ENCODE data around the gene LNX1.

Gene LNX1

GRCh38 chr4:53591372-53591892, at the start of gene LNX1:
TSS of gene LNX1 (minus strand) at chr4:53591486. CDS start at chr4:53574002, 17,484 bp downstream.
- Mint-ChIP-seq H3K27me3 (peaks cover 33% of the 10 kb centered on the region), H3K4me3 (no peak within 1 kb of the TSS), H3K27ac (no peak within 1 kb of the TSS), H3K4me1 (ENCODE audit: low read depth) (peaks cover 2% of the 10 kb centered on the region), H3K36me3 (no peaks in the 10 kb centered on the region), H3K9me3 (ENCODE audit: low read depth) (no peaks in the 10 kb centered on the region)

GRCh38 chr4:53640576-53641453, 49.5 kb upstream of the LNX1 start:
- no peak overlapping the region for H3K4me3 Mint-ChIP-seq
- no peaks in the 10 kb centered on the region for H3K9me3 Mint-ChIP-seq (ENCODE audit: low read depth)
- peaks cover 10% of the 10 kb centered on the region for H3K27me3 Mint-ChIP-seq
- H3K4me1 Mint-ChIP-seq (ENCODE audit: low read depth): no peaks in the 10 kb centered on the region
- H3K27ac Mint-ChIP-seq: no peak overlapping the region
- H3K36me3 Mint-ChIP-seq: no peaks in the 10 kb centered on the region

GRCh38 chr4:53638919-53639318, 47.6 kb upstream of the LNX1 start:
- Mint-ChIP-seq H3K4me3 (no peak overlapping the region), H3K9me3 (ENCODE audit: low read depth) (no peaks in the 10 kb centered on the region), H3K27ac (no peak overlapping the region), H3K4me1 (ENCODE audit: low read depth) (no peaks in the 10 kb centered on the region), H3K27me3 (peaks cover 12% of the 10 kb centered on the region), H3K36me3 (no peaks in the 10 kb centered on the region)

GRCh38 chr4:53637348-53637747, 46.1 kb upstream of the LNX1 start:
- Mint-ChIP-seq H3K27me3 (peaks cover 15% of the 10 kb centered on the region), H3K4me1 (ENCODE audit: low read depth) (no peaks in the 10 kb centered on the region), H3K27ac (no peak overlapping the region), H3K36me3 (no peaks in the 10 kb centered on the region), H3K4me3 (no peak overlapping the region), H3K9me3 (ENCODE audit: low read depth) (no peaks in the 10 kb centered on the region)

GRCh38 chr4:53635697-53636483, 44.6 kb upstream of the LNX1 start:
- Mint-ChIP-seq H3K27me3 (peaks cover 17% of the 10 kb centered on the region), H3K36me3 (no peaks in the 10 kb centered on the region), H3K4me1 (ENCODE audit: low read depth) (no peaks in the 10 kb centered on the region), H3K4me3 (no peak overlapping the region), H3K27ac (no peak overlapping the region), H3K9me3 (ENCODE audit: low read depth) (no peaks in the 10 kb centered on the region)

GRCh38 chr4:53633608-53634007, 42.3 kb upstream of the LNX1 start:
- Mint-ChIP-seq H3K4me1 (ENCODE audit: low read depth) (no peaks in the 10 kb centered on the region), H3K36me3 (no peaks in the 10 kb centered on the region), H3K27me3 (peaks cover 17% of the 10 kb centered on the region)

GRCh38 chr4:53629296-53629695, 38.0 kb upstream of the LNX1 start:
- H3K9me3 Mint-ChIP-seq (ENCODE audit: low read depth): no peaks in the 10 kb centered on the region
- no peaks in the 10 kb centered on the region for H3K4me1 Mint-ChIP-seq (ENCODE audit: low read depth)
- no peak overlapping the region for H3K27ac Mint-ChIP-seq

More at GRCh38 chr4:53633608-53634007, 42.3 kb upstream of the LNX1 start:
- no peaks in the 10 kb centered on the region for H3K9me3 Mint-ChIP-seq (ENCODE audit: low read depth)
- H3K4me3 Mint-ChIP-seq: no peak overlapping the region
- no peak overlapping the region for H3K27ac Mint-ChIP-seq

GRCh38 chr4:53626491-53626890, 35.2 kb upstream of the LNX1 start:
- Mint-ChIP-seq H3K36me3 (no peaks in the 10 kb centered on the region), H3K4me1 (ENCODE audit: low read depth) (no peaks in the 10 kb centered on the region), H3K4me3 (no peak overlapping the region), H3K27ac (no peak overlapping the region), H3K9me3 (ENCODE audit: low read depth) (peaks cover 5% of the 10 kb centered on the region), H3K27me3 (peaks cover 9% of the 10 kb centered on the region)

More at GRCh38 chr4:53629296-53629695, 38.0 kb upstream of the LNX1 start:
- no peak overlapping the region for H3K4me3 Mint-ChIP-seq
- peaks cover 8% of the 10 kb centered on the region for H3K27me3 Mint-ChIP-seq
- no peaks in the 10 kb centered on the region for H3K36me3 Mint-ChIP-seq

- Mint-ChIP-seq H3K36me3 (no peaks in the 10 kb centered on the region), H3K4me3 (no peak overlapping the region), H3K27ac (no peak overlapping the region), H3K4me1 (ENCODE audit: low read depth) (no peaks in the 10 kb centered on the region), H3K27me3 (peaks cover 7% of the 10 kb centered on the region), H3K9me3 (ENCODE audit: low read depth) (peaks cover 5% of the 10 kb centered on the region)
Measured at GRCh38 chr4:53625888-53626287, 34.6 kb upstream of the LNX1 start.

- Mint-ChIP-seq H3K36me3 (no peaks in the 10 kb centered on the region), H3K27me3 (peaks cover 8% of the 10 kb centered on the region), H3K4me1 (ENCODE audit: low read depth) (no peaks in the 10 kb centered on the region), H3K9me3 (ENCODE audit: low read depth) (peaks cover 5% of the 10 kb centered on the region), H3K27ac (no peak overlapping the region), H3K4me3 (no peak overlapping the region)
Measured at GRCh38 chr4:53622739-53623151, 31.5 kb upstream of the LNX1 start.

- Mint-ChIP-seq H3K27me3 (peaks cover 7% of the 10 kb centered on the region), H3K36me3 (no peaks in the 10 kb centered on the region), H3K4me1 (ENCODE audit: low read depth) (no peaks in the 10 kb centered on the region), H3K4me3 (no peak overlapping the region), H3K9me3 (ENCODE audit: low read depth) (peaks cover 5% of the 10 kb centered on the region), H3K27ac (no peak overlapping the region)
Measured at GRCh38 chr4:53620956-53621355, 29.7 kb upstream of the LNX1 start.

GRCh38 chr4:53619431-53619830, 28.1 kb upstream of the LNX1 start:
- Mint-ChIP-seq H3K27me3 (peaks cover 7% of the 10 kb centered on the region), H3K27ac (no peak overlapping the region), H3K4me1 (ENCODE audit: low read depth) (no peaks in the 10 kb centered on the region), H3K4me3 (no peak overlapping the region), H3K9me3 (ENCODE audit: low read depth) (peaks cover 5% of the 10 kb centered on the region), H3K36me3 (no peaks in the 10 kb centered on the region)

- Mint-ChIP-seq H3K4me3 (no peak overlapping the region), H3K4me1 (ENCODE audit: low read depth) (no peaks in the 10 kb centered on the region), H3K27ac (no peak overlapping the region), H3K9me3 (ENCODE audit: low read depth) (peaks cover 5% of the 10 kb centered on the region), H3K36me3 (no peaks in the 10 kb centered on the region), H3K27me3 (peaks cover 5% of the 10 kb centered on the region)
Measured at GRCh38 chr4:53618321-53618720, 27.0 kb upstream of the LNX1 start.

- Mint-ChIP-seq H3K9me3 (ENCODE audit: low read depth) (no peaks in the 10 kb centered on the region), H3K4me3 (no peak overlapping the region), H3K27me3 (peaks cover 2% of the 10 kb centered on the region), H3K27ac (no peak overlapping the region), H3K4me1 (ENCODE audit: low read depth) (no peaks in the 10 kb centered on the region), H3K36me3 (no peaks in the 10 kb centered on the region)
Measured at GRCh38 chr4:53617101-53617680, 25.9 kb upstream of the LNX1 start.

- H3K36me3 Mint-ChIP-seq: no peaks in the 10 kb centered on the region
- H3K4me1 Mint-ChIP-seq (ENCODE audit: low read depth): no peaks in the 10 kb centered on the region
- no peak overlapping the region for H3K4me3 Mint-ChIP-seq
- no peak overlapping the region for H3K27ac Mint-ChIP-seq
- H3K27me3 Mint-ChIP-seq: peaks cover 2% of the 10 kb centered on the region
- H3K9me3 Mint-ChIP-seq (ENCODE audit: low read depth): no peaks in the 10 kb centered on the region
Measured at GRCh38 chr4:53616219-53616618, 24.9 kb upstream of the LNX1 start.

Measured in activated naive CD8-positive, alpha-beta T cell (primary cell).